A673 (cell line): ENCODE results near the gene CREB5.

Experiments
- CTCF ChIP-seq: fragments of 300-800, 200-600 bp; sonication (generic); conservative IDR thresholded peaks from 2 replicates; pipeline ENCODE4 v1.5.1; 2017; ENCODE audit warnings: low read depth, mild to moderate bottlenecking, antibody characterized with exemption, low read length, moderate library complexity, mixed read lengths
- EZH2 ChIP-seq: fragments of 200-600 bp; sonication (generic); IDR thresholded peaks from 2 replicates; pipeline ENCODE4 v1.6.1; 2017; ENCODE audit warnings: borderline replicate concordance, low read depth, mild to moderate bottlenecking, mixed read lengths, antibody characterized with exemption, low read length; ENCODE audit not compliant: poor library complexity, severe bottlenecking

GRCh38 chr7:28626221-28626620 is 213.9 kb downstream of the CREB5 start:
- no peak for TF ChIP-seq CTCF
- TF ChIP-seq EZH2: no peak
